Adrenal gland (tissue), 12 donors: ENCODE data around the gene KCND2. TPM values are rescaled to one million over a fixed set of nuclear protein-coding genes. Genes with fewer than 3 reads are reported as not detected.

ENCODE experiments used
- DNase-seq, 7 donors: peaks; one replicate each; pipeline ENCODE4 v3.0.0-alpha.2; 2019 to 2020
- H3K27ac ChIP-seq, 5 donors: fragments of 200-600 bp; sonication (generic) in 4 of 5; 1 replicate in 3 of 5; 2 replicates in 2 of 5; pipeline versions ENCODE4 v1.5.1 to v1.8.0; 2016 to 2020; ENCODE audit warnings: mild to moderate bottlenecking in 1 of 5
- H3K27me3 ChIP-seq: fragments of 200-600 bp; 2 replicates; pipeline ENCODE4 v1.8.0; 2021
- H3K36me3 ChIP-seq, 2 donors: fragments of 200-600 bp; replicated peaks in 1 of 2; 1 replicate in 1 of 2; 2 replicates in 1 of 2; pipeline versions ENCODE4 v1.5.1 to v1.8.0; 2018 to 2022
- H3K4me1 ChIP-seq, 2 donors: fragments of 200-600 bp; replicated peaks in 1 of 2; 1 replicate in 1 of 2; 2 replicates in 1 of 2; pipeline versions ENCODE4 v1.5.1 to v1.8.0; 2018 to 2021
- H3K4me3 ChIP-seq, 4 donors: fragments of 200-600 bp; sonication (generic) in 3 of 4; one replicate each; pipeline ENCODE4 v1.5.1; 2016 to 2018
- H3K9me3 ChIP-seq, 3 donors: fragments of 200-600 bp; sonication (generic) in 1 of 3; replicated peaks in 1 of 3; 1 replicate in 2 of 3; 2 replicates in 1 of 3; pipeline versions ENCODE4 v1.5.1 to v1.8.0; 2016 to 2021
- POLR2A ChIP-seq, 2 donors: fragments of 450-650 bp; IDR thresholded peaks; one replicate each; pipeline ENCODE4 v1.6.1; 2017; ENCODE audit warnings: antibody characterized with exemption in 2 of 2, mild to moderate bottlenecking in 2 of 2, moderate library complexity in 1 of 2
- WGBS, 4 donors: extraction: QIAGEN DNeasy Blood & Tissue Kit in 2 of 4; methylation state at CpG; one replicate each; pipeline versions ENCODE4 v1.1.5 to v1.1.7; 2013 to 2017; 5-methylcytosine and 5-hydroxymethylcytosine counted together
- intact Hi-C, 2 donors: fragments of 100-400 bp; cut with DNase I; formaldehyde crosslinking; loops; one replicate each; pipeline versions ENCODE4 v1.14.1 to v1.15.0; 2022 to 2023
- polyA plus RNA-seq, 3 donors: library from polyadenylated mRNA; stranded (reverse); fragments of 200-250 nt in 2 of 3; fragments of 350-450 nt in 1 of 3; fragmentation: Illumina TruSeq in 1 of 3; extraction: RNeasy Lipid Tissue Mini Kit (QIAGEN cat#74804) in 1 of 3; gene quantifications; one replicate each; pipeline ENCODE4 v1.2.3, GENCODE V29; 2013 to 2014
- total RNA-seq, 9 donors: library from RNA; depleted of rRNA in 4 of 9; stranded (reverse); fragments of >200 nt in 4 of 9; fragments of 120-200 nt in 1 of 9; fragmentation: NEBNext Ultra II Directional in 1 of 9; extraction: Animal tissue kit (Norgen Biotek cat#: 25700) in 1 of 9; gene quantifications; one replicate each; pipeline versions ENCODE4 v1.1.0 to v1.2.4, GENCODE V29; 2013 to 2023
- TF ChIP-seq, protein P1 (sequence below), 6 experiments: fragments of 450-650 bp in 4 of 6; fragments of 200-600 bp in 2 of 6; sonication (generic) in 1 of 6; IDR thresholded peaks; 1 replicate in 5 of 6; 2 replicates in 1 of 6; pipeline versions ENCODE4 v1.5.1 to v1.8.0; 2016 to 2021; ENCODE audit warnings: antibody characterized with exemption in 6 of 6, mild to moderate bottlenecking in 2 of 6, moderate library complexity in 1 of 6
- donor health status: healthy with polysubstance abuse.
- donor health status: Bipolar disorder and iron deficiency.
- donor health status: DM: yes; HTN: yes; CAD: no.
- donor health status: DM: no; HTN: no; CAD: no.
- donor health status: DM: no; HTN: no; CAD: no.
- donor health status: DM: yes; HTN: yes; CAD: no.

Gene KCND2
- total and polyA plus RNA-seq, 12 donors = 0.24 to 3.0 (median 0.81) TPM

DNA sequence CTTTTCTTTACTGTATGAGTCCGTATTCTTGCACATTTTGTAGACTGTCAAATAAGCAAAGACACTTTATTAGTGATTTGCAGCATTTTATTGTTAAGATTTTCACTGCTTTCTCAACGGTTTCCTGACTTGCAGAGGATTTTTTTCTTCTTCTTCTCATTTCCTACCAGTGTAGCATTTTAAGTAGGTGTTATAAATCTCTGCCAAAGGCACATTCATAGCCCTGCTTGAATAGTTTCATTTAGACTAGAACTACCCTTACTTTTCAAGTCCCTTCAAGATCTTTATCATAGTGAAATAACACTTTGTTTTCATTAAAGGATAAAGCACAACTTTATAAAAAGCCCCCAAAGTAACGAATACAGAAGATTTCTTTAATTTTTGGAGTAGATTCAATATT, 313.6 kb downstream of the KCND2 start:
- TF ChIP-seq, protein P1, sequence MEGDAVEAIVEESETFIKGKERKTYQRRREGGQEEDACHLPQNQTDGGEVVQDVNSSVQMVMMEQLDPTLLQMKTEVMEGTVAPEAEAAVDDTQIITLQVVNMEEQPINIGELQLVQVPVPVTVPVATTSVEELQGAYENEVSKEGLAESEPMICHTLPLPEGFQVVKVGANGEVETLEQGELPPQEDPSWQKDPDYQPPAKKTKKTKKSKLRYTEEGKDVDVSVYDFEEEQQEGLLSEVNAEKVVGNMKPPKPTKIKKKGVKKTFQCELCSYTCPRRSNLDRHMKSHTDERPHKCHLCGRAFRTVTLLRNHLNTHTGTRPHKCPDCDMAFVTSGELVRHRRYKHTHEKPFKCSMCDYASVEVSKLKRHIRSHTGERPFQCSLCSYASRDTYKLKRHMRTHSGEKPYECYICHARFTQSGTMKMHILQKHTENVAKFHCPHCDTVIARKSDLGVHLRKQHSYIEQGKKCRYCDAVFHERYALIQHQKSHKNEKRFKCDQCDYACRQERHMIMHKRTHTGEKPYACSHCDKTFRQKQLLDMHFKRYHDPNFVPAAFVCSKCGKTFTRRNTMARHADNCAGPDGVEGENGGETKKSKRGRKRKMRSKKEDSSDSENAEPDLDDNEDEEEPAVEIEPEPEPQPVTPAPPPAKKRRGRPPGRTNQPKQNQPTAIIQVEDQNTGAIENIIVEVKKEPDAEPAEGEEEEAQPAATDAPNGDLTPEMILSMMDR (IDR thresholded peaks at IDR 0.05) = no peak
- TF ChIP-seq POLR2A (IDR thresholded peaks at IDR 0.05) = no peak
- no peak for DNase-seq
- WGBS, 4 donors = 35 to 41% (median 39%) methylated on average over 3 of the region's 3 CpGs

DNA sequence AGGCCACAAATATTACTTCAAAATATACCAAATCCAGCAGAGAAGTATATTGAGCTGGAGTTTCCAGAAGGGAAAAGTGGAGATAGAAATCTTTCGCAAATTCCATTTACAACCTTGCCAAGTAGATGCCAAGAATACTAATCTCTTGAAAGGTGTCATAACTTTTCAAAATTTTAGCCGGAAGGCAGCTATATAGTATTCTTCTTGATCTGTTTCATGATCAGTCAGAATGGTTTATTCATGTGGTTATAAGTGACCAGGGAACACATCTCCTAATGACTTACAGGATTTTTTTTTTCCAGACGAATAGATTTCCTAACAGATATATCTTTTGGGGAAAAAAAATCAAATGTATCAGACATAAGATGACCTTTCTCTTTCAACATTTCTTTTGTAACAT, 314.3 kb downstream of the KCND2 start:
- no peak for TF ChIP-seq POLR2A (IDR thresholded peaks at IDR 0.05)
- TF ChIP-seq, protein P1 (IDR thresholded peaks at IDR 0.05) = no peak
- WGBS, 4 donors = 64 to 81% (median 68%) methylated on average over 3 of the region's 3 CpGs
- no peak overlapping the region for H3K27ac ChIP-seq
- no peak for DNase-seq
- H3K4me3 ChIP-seq = no peak overlapping the region
- no peaks in the 10 kb centered on the region for H3K36me3 ChIP-seq
- H3K4me1 ChIP-seq = no peaks in the 10 kb centered on the region
- intact Hi-C loops = no loop called here
- no peaks in the 10 kb centered on the region for H3K27me3 ChIP-seq
- no peaks in the 10 kb centered on the region for H3K9me3 ChIP-seq

More for the DNA sequence above, 313.6 kb downstream of the KCND2 start:
- intact Hi-C loops = no loop called here
- no peaks in the 10 kb centered on the region for H3K27me3 ChIP-seq
- no peaks in the 10 kb centered on the region for H3K36me3 ChIP-seq
- H3K27ac ChIP-seq = no peak overlapping the region
- no peaks in the 10 kb centered on the region for H3K9me3 ChIP-seq
- H3K4me1 ChIP-seq = no peaks in the 10 kb centered on the region
- H3K4me3 ChIP-seq = no peak overlapping the region

DNA sequence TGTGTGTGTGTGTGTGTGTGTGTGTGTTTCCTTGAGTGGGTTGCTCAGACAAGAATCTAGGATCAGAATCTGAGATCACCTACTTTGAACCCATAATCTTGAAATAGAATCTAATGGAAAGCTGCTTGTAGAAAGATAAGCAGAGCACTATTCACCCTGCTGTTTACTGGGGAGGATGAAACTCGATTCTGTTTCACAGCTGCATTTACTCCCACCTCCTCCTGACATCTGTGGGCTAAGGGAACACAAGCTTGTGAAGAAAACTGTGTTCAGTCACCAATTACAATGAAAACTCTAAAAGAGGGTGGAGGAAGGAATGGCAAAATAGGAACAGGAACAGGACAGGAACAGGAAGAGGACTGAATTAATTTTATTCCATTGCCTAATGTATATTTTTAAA, 315.4 kb downstream of the KCND2 start:
- DNase-seq = no peak
- Histone ChIP-seq H3K4me1 (no peaks in the 10 kb centered on the region), H3K36me3 (no peaks in the 10 kb centered on the region), H3K27me3 (no peaks in the 10 kb centered on the region), H3K27ac (no peak overlapping the region), H3K4me3 (no peak overlapping the region), H3K9me3 (no peaks in the 10 kb centered on the region)
- TF ChIP-seq, protein P1 (IDR thresholded peaks at IDR 0.05) = no peak
- TF ChIP-seq POLR2A (IDR thresholded peaks at IDR 0.05) = no peak
- intact Hi-C loops = no loop called here
- WGBS, 4 donors = 7 to 17% (median 12%) methylated on average over 1 of the region's 1 CpG

DNA sequence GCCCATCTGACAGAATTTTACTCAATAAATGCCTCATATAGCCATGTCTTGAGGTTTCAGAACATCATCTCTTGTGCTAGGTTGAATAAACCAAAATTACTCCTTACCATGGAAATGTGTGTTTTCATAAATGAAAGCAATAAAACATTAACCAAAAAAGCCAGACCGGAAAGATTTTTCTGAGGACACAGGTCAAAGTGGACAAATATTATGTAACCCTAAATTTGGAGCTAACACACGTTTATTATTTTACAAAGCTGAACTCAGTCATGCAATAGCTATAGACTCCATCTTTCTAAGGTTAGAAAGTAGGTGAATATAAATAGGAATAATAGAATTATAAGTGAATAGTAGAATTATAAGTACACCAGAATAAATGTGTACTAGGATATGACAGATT, 315.9 kb downstream of the KCND2 start:
- Histone ChIP-seq H3K27ac (no peak overlapping the region), H3K27me3 (no peaks in the 10 kb centered on the region), H3K9me3 (no peaks in the 10 kb centered on the region), H3K4me1 (no peaks in the 10 kb centered on the region), H3K36me3 (no peaks in the 10 kb centered on the region), H3K4me3 (no peak overlapping the region)
- intact Hi-C loops = no loop called here
- 45 to 75% (median 67%) methylated on average over 2 of the region's 2 CpGs for WGBS, 4 donors
- no peak for TF ChIP-seq POLR2A (IDR thresholded peaks at IDR 0.05)
- TF ChIP-seq, protein P1 (IDR thresholded peaks at IDR 0.05) = no peak
- DNase-seq = no peak
